Activated CD4-positive, alpha-beta T cell treated with anti-CD3 and anti-CD28 coated beads for 36 hours (primary cell): Measurements from ENCODE around the gene HMG20A. TPM values are rescaled to one million over a fixed set of nuclear protein-coding genes. Genes with fewer than 3 reads are reported as not detected.
A peak's percentile ranks its signal among the peaks of the same experiment; 100 is the strongest.

Experiments used
- ATAC-seq: fragments of 200-7000 bp; cut with Tn5 transposase; one replicate; pipeline ENCODE4 v1.10.0; 2021; ENCODE audit warnings: mild to moderate bottlenecking, moderate library complexity
- CTCF ChIA-PET: fragments of 350-600 bp; sonication (Branson Sonifier 250); formaldehyde crosslinking; loops from one replicate; lab custom pipeline; 2021; ENCODE audit warnings: antibody characterized with exemption; lab: Charles Lee
- POLR2A ChIA-PET: fragments of 350-600 bp; sonication (Branson Sonifier 250); formaldehyde crosslinking; loops from one replicate; lab custom pipeline; 2021; ENCODE audit warnings: antibody characterized with exemption, inconsistent platforms; lab: Charles Lee
- DNase-seq: peaks from one replicate; pipeline ENCODE4 v3.0.0-alpha.2; 2020
- H3K27ac Mint-ChIP-seq: one replicate; pipeline ENCODE4 v1.8.0; 2021; ENCODE audit warnings: mixed read lengths
- H3K27me3 Mint-ChIP-seq: one replicate; pipeline ENCODE4 v1.8.0; 2021; ENCODE audit warnings: mixed read lengths
- H3K36me3 Mint-ChIP-seq: one replicate; pipeline ENCODE4 v1.8.0; 2021; ENCODE audit warnings: low read depth, mixed read lengths
- H3K4me1 Mint-ChIP-seq: one replicate; pipeline ENCODE4 v1.8.0; 2021; ENCODE audit warnings: mixed read lengths
- H3K4me3 Mint-ChIP-seq: one replicate; pipeline ENCODE4 v1.8.0; 2021; ENCODE audit warnings: mild to moderate bottlenecking, moderate library complexity, mixed read lengths
- H3K9me3 Mint-ChIP-seq: one replicate; pipeline ENCODE4 v1.8.0; 2021; ENCODE audit warnings: low read depth, mixed read lengths
- intact Hi-C, 2 experiments: fragments of 100-400 bp; cut with DNase I in 1 of 2; cut with micrococcal nuclease in 1 of 2; formaldehyde crosslinking; loops; one replicate each; pipeline versions ENCODE4 v1.14.2 to v1.15.1; 2022 to 2024; cut with DNase I, micrococcal nuclease
- total RNA-seq, 2 experiments: library from RNA; stranded (reverse); gene quantifications; one replicate each; pipeline ENCODE4 v1.2.3, GENCODE V29; 2021

The HMG20A gene
- total RNA-seq, 2 experiments from 2014 or later = 45.9 to 59.1 TPM

DNA sequence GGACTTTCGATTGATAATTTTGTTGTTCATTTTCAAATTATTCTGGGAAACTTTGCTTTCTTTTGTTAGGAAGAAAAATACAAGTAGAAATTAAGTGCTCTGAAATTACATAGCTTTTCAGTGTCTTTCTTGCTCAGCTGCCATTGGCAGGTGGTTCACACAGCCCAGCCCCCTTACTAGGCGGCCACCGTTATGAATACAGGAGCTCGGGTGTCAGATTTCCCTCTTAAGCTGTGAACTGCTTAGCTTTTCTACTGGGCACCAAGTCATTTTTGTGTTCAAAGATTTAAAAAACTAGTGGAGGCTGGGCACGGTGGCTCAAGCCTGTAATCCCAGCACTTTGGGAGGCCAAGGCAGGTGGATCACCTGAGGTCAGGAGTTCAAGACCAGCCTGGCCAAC lies 55.2 kb downstream of the HMG20A start:
- ChIA-PET CTCF (interaction anchor here (1.4 to 1.8 kb wide), 2 partner anchors 20 to 21 kb away, joined by 4 read pairs; no protein-coding TSS in a partner anchor), POLR2A (no interaction called here)
- no peak for DNase-seq
- no peak overlapping the region for H3K27ac Mint-ChIP-seq
- H3K4me3 Mint-ChIP-seq = no peak overlapping the region
- H3K4me1 Mint-ChIP-seq = peaks cover 5% of the 10 kb centered on the region
- no peak for ATAC-seq
- no peaks in the 10 kb centered on the region for H3K27me3 Mint-ChIP-seq
- H3K9me3 Mint-ChIP-seq = no peaks in the 10 kb centered on the region
- H3K36me3 Mint-ChIP-seq = peaks cover 31% of the 10 kb centered on the region
- intact Hi-C loops = no loop called here

DNA sequence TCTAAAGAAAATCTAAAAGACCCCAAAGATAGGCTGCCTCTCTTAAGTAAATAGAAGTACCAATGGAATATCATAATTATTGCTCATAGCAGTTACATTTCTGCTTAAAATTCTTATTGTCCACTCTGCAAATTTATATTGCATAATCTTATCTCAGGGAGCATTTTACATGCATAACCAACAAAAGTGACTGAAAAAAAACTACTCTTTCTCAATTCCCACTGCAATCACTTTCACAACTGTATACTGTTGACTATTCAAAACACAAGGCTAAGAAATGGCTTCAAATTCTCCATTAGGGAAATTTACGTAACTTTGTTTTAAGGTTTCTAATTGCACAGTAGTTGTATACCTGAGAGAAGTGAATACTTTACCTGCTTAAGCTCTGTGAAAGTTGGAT lies 56.3 kb downstream of the HMG20A start:
- H3K4me1 Mint-ChIP-seq = peaks cover 5% of the 10 kb centered on the region
- H3K27ac Mint-ChIP-seq = no peak overlapping the region
- ATAC-seq (no peak), DNase-seq (no peak)
- no peak overlapping the region for H3K4me3 Mint-ChIP-seq
- no peaks in the 10 kb centered on the region for H3K27me3 Mint-ChIP-seq
- H3K9me3 Mint-ChIP-seq = no peaks in the 10 kb centered on the region
- ChIA-PET POLR2A (no interaction called here), CTCF (interaction anchor here (0.5 to 3.0 kb wide), 3 partner anchors 11 to 46 kb away, joined by 3 to 8 read pairs (median 3); no protein-coding TSS in a partner anchor)
- H3K36me3 Mint-ChIP-seq = peaks cover 25% of the 10 kb centered on the region
- intact Hi-C loops = no loop called here

DNA sequence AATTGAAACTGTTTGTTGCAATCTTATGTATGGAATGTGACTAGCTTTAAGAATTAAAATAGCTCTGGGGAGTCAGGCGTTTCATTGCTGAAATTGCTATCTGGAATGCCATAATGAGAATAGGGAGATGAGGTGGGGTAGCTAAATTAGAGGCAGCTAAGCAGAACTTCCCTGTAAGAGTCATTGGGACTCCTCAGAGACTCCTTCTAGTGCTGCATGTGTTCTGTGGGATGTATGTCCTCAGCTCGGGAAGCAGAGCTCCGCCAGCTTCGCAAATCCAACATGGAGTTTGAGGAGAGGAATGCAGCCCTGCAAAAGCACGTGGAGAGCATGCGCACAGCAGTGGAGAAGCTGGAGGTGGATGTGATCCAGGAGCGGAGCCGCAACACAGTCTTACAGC lies 57.4 kb downstream of the HMG20A start:
- ChIA-PET POLR2A (no interaction called here), CTCF (interaction anchor here (0.6 to 3.0 kb wide), 4 partner anchors 10 to 35 kb away, joined by 3 to 8 read pairs (median 6); no protein-coding TSS in a partner anchor)
- Mint-ChIP-seq H3K27ac (no peak overlapping the region), H3K27me3 (no peaks in the 10 kb centered on the region), H3K4me1 (peaks cover 5% of the 10 kb centered on the region), H3K36me3 (peaks cover 29% of the 10 kb centered on the region), H3K4me3 (no peak overlapping the region), H3K9me3 (no peaks in the 10 kb centered on the region)
- DNase-seq (no peak), ATAC-seq (no peak)
- intact Hi-C loops = no loop called here

DNA sequence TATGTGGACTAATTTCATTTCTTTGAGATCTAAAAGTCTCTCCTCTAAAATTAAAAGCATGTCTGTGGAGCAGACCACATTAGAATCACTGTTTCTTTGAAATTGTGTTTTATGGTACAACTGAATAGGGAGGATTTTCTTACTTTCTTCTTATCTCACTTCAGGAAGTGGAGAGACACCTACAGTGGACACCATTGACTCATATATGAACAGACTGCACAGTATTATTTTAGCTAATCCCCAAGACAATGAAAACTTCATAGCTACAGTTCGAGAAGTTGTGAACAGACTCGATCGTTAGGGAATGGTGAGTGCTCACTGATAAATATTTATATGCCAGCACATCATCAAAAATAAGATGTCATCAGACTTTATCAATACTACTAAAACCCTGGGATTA lies 58.3 kb downstream of the HMG20A start:
- ChIA-PET POLR2A (no interaction called here), CTCF (interaction anchor here (0.7 to 3.0 kb wide), 5 partner anchors 9 to 292 kb away, joined by 3 to 8 read pairs (median 5); no protein-coding TSS in a partner anchor)
- Mint-ChIP-seq H3K4me1 (peaks cover 5% of the 10 kb centered on the region), H3K27ac (no peak overlapping the region), H3K27me3 (no peaks in the 10 kb centered on the region), H3K4me3 (no peak overlapping the region), H3K9me3 (no peaks in the 10 kb centered on the region), H3K36me3 (peaks cover 30% of the 10 kb centered on the region)
- intact Hi-C loops = no loop called here
- ATAC-seq = peak; percentile 36
- no peak for DNase-seq

DNA sequence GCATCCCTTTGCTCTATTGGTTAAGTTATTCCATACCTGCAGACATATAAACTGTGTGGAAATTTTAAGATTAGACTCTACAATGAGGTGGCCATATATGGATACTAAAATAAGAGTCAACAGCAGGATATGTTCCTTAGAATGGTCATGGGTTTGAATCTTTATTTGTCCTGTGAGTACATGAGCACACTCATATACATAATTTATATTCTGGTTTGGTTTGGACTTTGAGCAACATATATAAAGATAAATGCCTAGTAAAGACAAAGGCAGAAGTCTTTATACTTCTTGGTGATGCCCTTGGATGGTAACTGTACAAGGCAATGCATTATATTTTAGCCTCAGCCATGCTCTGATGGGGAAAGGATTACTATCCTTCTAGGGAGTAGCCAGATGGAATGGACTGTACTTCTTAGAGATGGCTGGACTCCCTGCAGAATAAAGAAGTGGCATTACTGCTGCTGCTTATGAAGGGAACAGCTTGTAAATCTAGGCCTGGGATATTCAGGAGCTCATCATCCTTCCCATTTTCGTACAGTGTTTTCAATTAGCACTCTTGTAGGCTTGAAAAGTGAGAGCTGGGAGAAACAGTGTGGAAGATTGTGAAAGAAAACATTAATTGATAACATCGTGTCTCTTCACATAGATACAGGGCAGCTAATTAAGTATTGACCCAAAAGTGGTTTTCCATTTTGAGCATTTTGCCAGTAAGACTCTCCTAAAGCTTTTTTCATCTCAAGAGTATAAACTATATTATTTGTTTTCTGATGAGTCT lies 60.4 kb downstream of the HMG20A start:
- intact Hi-C loops = no loop called here
- Mint-ChIP-seq H3K27me3 (no peaks in the 10 kb centered on the region), H3K36me3 (peaks cover 32% of the 10 kb centered on the region), H3K4me1 (peaks cover 5% of the 10 kb centered on the region), H3K9me3 (no peaks in the 10 kb centered on the region), H3K4me3 (no peak overlapping the region), H3K27ac (no peak overlapping the region)
- ATAC-seq (no peak), DNase-seq (no peak)
- ChIA-PET CTCF (interaction anchor here (0.6 to 1.3 kb wide), 2 partner anchors 63 to 288 kb away, joined by 3 read pairs; no protein-coding TSS in a partner anchor), POLR2A (no interaction called here)

DNA sequence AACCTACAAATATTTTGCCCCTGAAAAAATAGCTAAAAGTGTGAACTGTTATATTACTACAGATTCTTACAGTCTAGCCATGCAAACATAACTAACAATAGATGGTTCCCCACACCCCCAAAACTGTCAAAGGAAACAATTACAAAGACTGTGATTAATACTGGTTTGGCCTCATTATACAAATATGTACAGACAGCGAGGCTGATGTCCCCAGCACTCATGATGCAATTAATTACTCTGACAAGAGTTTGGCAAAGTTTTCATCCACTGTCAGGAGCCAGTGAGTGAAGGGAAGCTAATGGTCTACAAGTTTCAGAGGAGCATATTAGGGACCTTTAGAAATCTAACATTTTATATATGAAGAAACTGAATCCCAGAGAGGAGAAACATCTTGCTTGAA lies 61.0 kb downstream of the HMG20A start:
- POLR2A ChIA-PET = no interaction called here
- H3K27ac Mint-ChIP-seq = no peak overlapping the region
- H3K36me3 Mint-ChIP-seq = peaks cover 35% of the 10 kb centered on the region
- H3K27me3 Mint-ChIP-seq = no peaks in the 10 kb centered on the region
- peaks cover 7% of the 10 kb centered on the region for H3K4me1 Mint-ChIP-seq
- CTCF ChIA-PET = interaction anchor here (0.5 to 1.3 kb wide), 3 partner anchors 12 to 62 kb away, joined by 3 to 5 read pairs (median 3); no protein-coding TSS in a partner anchor
- H3K4me3 Mint-ChIP-seq = no peak overlapping the region
- DNase-seq (no peak), ATAC-seq (no peak)
- intact Hi-C loops = no loop called here
- no peaks in the 10 kb centered on the region for H3K9me3 Mint-ChIP-seq

DNA sequence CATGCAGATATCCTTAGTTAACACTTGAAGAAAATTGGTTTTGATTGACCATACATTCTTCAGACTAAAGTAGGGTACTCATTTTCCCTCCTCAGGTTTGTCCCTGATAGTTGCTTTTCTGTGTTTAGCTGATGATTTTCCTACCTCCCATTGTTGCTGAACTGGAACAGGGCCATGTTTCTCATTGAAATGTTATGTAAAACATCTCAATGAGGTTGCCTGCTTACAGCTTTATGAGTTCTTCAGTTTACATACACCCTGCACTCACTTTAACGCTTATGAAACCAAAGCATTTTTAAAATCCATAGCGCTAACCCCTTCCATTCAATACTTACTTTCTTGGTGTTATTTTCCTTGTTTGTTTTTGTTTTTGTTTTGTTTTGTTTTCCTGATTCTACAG lies 61.9 kb downstream of the HMG20A start:
- Mint-ChIP-seq H3K36me3 (peaks cover 37% of the 10 kb centered on the region), H3K27ac (no peak overlapping the region), H3K9me3 (no peaks in the 10 kb centered on the region), H3K4me1 (peaks cover 16% of the 10 kb centered on the region), H3K27me3 (no peaks in the 10 kb centered on the region), H3K4me3 (no peak overlapping the region)
- DNase-seq = no peak
- ChIA-PET POLR2A (no interaction called here), CTCF (interaction anchor here (1.3 to 1.5 kb wide), 3 partner anchors 11 to 280 kb away, joined by 3 to 5 read pairs (median 3); no protein-coding TSS in a partner anchor)
- intact Hi-C loops = no loop called here
- ATAC-seq = no peak

DNA sequence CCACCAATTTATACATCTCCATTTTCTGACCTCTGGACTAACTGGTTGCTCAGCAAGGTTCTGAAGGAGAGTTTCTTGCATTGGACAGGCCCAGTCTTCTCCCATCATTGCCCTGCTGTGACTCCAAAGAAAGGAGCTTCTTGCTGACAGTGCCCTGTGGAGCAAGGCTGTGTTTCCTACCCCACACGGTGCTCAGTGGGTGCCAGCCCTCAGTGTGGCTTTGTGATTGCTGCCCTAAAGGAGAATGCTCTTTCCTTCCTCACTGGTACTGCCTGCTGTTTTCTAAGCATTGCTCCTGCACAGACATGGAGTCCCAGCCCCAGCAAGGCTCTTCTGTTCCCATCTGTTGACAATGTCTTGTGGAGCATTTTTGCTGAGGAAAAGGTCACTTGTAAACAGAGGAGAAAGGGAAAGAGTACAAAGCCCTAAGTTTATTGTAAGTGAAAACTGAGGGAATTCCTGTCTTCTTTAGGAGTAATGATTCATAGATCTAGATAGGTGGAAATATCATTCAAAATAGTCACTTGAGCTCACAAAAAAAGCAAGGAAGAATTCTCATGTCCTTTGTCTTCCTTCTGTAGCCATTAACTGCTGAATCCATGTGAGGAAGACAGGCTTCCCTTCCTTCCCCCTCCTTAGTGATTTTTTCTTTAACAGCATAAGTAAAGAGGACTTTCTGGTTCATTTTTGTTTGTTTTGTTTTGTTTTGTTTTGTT lies 62.9 kb downstream of the HMG20A start:
- Mint-ChIP-seq H3K36me3 (peaks cover 35% of the 10 kb centered on the region), H3K9me3 (no peaks in the 10 kb centered on the region), H3K27ac (no peak overlapping the region), H3K4me1 (peaks cover 24% of the 10 kb centered on the region), H3K27me3 (no peaks in the 10 kb centered on the region), H3K4me3 (no peak overlapping the region)
- ChIA-PET POLR2A (no interaction called here), CTCF (interaction anchor here (1.5 kb wide), 1 partner anchor 281 kb away, joined by 3 read pairs; no protein-coding TSS in a partner anchor)
- no peak for ATAC-seq
- no peak for DNase-seq
- intact Hi-C loops = no loop called here

DNA sequence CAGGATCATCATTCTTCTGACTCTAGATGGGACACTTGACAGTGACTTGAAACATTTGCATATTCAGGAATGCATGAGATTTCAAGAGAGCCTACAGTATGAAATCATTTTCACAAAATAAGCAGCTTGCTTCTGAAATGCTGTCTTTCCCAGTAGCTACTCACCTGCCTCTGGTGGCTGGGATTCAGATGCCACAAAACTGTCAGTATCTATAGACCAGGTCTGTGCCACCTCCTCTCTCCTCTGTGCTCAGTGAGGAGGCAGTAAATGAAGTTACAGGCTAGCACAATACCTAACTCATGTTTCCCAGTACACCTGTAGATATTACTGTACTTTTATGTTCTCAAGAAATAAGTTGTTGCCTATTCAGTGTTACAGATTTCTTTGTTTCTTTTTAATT lies 64.3 kb downstream of the HMG20A start:
- Mint-ChIP-seq H3K4me1 (peaks cover 20% of the 10 kb centered on the region), H3K27me3 (no peaks in the 10 kb centered on the region), H3K27ac (no peak overlapping the region), H3K4me3 (no peak overlapping the region), H3K9me3 (no peaks in the 10 kb centered on the region), H3K36me3 (peaks cover 27% of the 10 kb centered on the region)
- DNase-seq (no peak), ATAC-seq (no peak)
- CTCF ChIA-PET = no interaction called here
- intact Hi-C loops = no loop called here
- POLR2A ChIA-PET = no interaction called here

DNA sequence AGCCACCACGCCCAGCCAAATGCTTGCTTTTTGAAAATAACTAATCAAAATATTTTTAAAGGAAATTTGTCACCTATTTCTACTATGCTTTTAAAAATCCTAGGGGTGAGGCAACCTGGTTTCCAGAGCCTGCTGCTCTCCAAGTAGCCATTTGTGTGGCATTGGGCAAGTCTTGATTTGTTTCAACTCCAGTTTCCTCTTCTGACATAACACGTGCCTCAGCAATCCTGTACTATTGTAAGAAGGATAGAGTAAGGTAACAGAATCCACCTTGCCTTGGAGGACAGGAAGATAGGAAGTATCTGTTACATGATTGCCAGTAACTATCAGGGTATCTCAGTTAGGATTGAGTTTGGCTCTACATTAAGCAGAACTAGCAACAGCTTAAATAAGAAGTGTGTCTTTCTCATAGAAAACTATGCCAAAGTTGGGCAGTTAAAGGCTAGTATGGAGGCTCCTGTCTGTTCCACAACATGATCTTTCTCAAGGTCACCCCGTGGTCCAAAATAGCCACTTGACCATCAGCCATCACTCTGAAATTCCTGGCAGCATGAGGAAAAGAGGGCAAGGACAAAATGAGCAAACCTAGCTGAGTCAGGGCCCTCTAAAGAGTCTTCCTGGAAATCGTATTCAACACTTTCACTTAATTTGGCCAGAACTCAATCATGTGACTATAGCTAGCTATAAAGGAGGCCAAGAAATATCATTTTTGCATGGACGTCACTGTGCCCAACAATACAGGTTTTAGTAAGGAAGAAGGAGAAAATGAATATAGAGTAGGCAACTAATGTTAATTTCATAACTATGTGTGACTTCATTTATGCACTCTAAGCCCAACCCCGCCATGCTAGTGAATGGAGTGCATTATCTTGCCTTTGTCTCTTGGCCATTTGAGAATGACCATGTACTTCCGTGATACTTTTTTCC lies 66.1 kb downstream of the HMG20A start:
- ChIA-PET POLR2A (no interaction called here), CTCF (interaction anchor here (0.9 to 2.3 kb wide), 4 partner anchors 9 to 12 kb away, joined by 3 to 8 read pairs (median 5); no protein-coding TSS in a partner anchor)
- H3K4me1 Mint-ChIP-seq = peaks cover 23% of the 10 kb centered on the region
- no peaks in the 10 kb centered on the region for H3K9me3 Mint-ChIP-seq
- peak; percentile 49 for ATAC-seq
- DNase-seq = no peak
- H3K36me3 Mint-ChIP-seq = peaks cover 27% of the 10 kb centered on the region
- peak overlapping the region; percentile 72 for H3K27ac Mint-ChIP-seq
- intact Hi-C loops = no loop called here
- H3K4me3 Mint-ChIP-seq = no peak overlapping the region
- H3K27me3 Mint-ChIP-seq = no peaks in the 10 kb centered on the region

DNA sequence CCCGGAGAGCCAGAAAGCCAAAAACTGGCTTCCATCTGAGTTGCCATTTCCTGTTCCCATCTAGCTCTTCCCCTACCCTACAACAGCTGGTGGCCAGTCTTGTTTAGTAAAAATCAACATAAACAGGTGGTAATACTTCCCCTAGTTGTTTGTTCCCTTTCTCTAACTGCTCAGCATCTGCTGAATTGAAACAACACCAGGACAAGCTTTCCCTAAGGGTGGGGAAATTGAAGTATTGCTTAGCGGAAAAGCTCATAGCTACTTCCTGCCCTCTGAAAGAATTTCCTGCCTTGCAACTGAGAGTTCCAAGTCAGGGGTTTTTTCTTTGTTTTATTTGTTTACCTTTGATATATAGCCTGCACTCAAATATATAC lies 66.8 kb downstream of the HMG20A start:
- Mint-ChIP-seq H3K27me3 (no peaks in the 10 kb centered on the region), H3K4me1 (peaks cover 23% of the 10 kb centered on the region), H3K9me3 (no peaks in the 10 kb centered on the region), H3K27ac (peak overlapping the region; percentile 72), H3K36me3 (peaks cover 27% of the 10 kb centered on the region), H3K4me3 (no peak overlapping the region)
- CTCF ChIA-PET = interaction anchor here (0.7 to 2.3 kb wide), 4 partner anchors 9 to 11 kb away, joined by 3 to 8 read pairs (median 6); no protein-coding TSS in a partner anchor
- intact Hi-C loops = no loop called here
- POLR2A ChIA-PET = no interaction called here
- no peak for ATAC-seq
- no peak for DNase-seq
